T-helper 1 cell treated with Interleukin-12 subunit alpha and Interleukin-12 subunit beta and Interleukin-4 antibody, amounts not matched to agents 30 ng/mL and 1 ng/mL, for 36 hours (primary cell): ENCODE measurements around the gene LUC7L2. TPM values are rescaled to one million over a fixed set of nuclear protein-coding genes. Genes with fewer than 3 reads are reported as not detected.
"Not testable (repeated sequence)": the region's sequence is repeated elsewhere in the genome, so short reads cannot be mapped to it uniquely, and the experiment has no call there.

Source experiments
- intact Hi-C: fragments of 100-400 bp; cut with micrococcal nuclease; formaldehyde crosslinking; loops from one replicate; pipeline ENCODE4 v1.15.1; 2024
- total RNA-seq: library from RNA; stranded (reverse); gene quantifications from 2 replicates; pipeline ENCODE4 v1.2.3, GENCODE V29; 2022

The LUC7L2 gene
- total RNA-seq, 1 donor from 2014 or later, result 130 TPM

DNA sequence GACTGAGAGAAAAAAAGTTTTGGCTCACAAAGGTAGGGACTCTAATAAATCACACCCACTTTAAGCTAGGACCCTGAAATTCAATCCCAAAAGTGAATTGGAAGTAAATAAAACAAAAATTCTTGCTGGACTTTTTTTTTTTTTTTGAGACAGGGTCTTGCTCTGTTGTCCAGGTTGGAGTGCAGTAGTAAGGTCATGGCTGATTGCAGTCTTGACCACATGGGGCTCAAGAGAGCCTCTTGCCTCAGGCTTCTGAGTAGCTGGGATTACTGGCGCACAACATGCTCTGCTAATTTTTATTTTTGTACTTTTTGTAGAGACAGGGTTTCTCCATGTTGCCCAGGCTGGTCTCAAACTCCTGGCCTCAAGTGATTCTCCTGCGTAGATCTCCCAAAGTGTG is 5.0 kb upstream of the LUC7L2 start:
- intact Hi-C loops, result no loop called here

DNA sequence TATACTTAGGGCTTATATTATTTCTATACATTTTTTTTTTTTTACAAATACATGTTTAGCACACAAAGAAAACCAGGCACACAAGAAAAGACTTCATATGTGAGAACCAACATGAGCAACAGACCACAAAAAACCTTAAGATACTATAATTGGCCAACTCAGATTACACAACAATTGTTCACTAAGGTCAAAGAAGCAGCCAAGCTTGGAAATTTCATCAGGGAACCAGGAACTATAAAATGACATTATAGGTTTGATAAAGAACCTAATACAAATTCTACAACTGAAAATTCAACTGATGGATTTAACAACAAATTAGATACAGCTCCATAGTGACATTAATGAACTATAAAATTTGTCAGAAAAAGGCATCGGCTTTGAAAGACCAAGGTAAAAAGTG is 4.4 kb upstream of the LUC7L2 start:
- intact Hi-C loops, result no loop called here

DNA sequence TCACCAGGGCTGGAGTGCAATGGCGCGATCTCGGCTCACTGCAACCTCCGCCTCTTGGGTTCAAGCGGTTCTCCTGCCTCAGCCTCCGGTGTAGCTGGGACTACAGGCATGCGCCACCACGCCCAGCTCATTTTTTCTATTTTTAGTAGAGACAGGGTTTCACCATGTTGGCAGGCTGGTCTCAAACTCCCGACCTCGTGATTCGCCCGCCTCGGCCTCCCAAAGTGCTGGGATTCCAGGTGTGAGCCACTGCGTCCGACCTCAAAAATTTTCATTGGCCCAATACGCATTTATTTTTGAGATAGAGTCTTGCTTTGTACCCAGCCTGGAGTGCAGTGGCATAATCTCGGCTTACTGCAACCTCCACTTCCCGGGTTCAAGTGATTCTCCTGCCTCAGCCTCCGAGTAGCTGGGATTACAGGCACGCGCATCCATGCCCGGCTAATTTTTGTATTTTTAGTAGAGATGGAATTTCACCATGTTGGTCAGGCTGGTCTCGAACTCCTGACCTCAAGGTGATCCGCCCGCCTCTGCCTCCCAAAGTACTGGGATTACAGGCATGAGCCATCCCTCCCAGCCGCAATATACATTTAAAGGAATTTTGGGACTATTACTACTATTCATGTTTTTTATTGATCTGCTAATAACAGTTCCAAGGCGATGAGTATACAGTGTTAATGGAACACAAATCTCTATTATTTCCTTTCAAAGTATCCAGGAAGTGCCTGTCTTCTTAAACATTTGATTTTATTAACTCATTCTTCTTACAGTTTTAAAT is 1.8 kb upstream of the LUC7L2 start:
- intact Hi-C loops, result not testable (repeated sequence)

DNA sequence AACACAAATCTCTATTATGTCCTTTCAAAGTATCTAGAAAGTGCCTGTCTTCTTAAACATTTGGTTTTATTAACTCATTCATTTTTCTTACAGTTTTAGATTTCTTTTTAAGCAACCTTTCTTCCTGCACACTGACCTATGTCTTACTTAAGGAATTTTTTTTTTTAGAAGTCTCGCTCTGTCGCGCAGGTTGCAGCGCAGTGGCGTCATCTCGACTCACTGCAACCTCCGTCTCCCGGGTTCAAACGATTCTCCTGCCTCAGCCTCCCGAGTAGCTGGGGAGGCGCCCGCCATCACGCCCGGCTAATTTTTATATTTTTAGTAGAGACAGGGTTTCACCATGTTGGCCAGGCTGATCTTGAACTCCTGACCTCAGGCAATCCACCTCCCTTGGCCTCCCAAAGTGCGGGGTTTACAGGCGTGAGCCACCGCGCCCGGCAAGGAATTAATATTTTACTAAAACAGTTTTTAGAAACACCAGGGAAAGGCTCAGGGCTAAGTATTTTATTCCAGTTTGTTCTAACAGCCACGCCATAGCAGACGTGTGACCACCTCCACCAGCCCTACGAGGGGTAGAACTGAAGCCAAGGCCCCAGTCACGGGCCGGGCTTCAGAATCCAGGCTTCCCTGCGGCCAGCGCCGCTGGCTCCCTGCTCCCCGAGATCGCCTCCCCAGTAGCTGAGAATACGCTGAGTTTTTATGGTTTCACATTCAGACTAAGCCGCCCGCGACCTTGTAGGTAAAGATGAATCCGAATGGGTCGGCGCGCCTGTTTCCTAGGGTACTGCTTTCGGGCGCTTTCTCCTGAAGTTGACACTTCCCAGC is 941 bp upstream of the LUC7L2 start:
- intact Hi-C loops, result no loop called here

DNA sequence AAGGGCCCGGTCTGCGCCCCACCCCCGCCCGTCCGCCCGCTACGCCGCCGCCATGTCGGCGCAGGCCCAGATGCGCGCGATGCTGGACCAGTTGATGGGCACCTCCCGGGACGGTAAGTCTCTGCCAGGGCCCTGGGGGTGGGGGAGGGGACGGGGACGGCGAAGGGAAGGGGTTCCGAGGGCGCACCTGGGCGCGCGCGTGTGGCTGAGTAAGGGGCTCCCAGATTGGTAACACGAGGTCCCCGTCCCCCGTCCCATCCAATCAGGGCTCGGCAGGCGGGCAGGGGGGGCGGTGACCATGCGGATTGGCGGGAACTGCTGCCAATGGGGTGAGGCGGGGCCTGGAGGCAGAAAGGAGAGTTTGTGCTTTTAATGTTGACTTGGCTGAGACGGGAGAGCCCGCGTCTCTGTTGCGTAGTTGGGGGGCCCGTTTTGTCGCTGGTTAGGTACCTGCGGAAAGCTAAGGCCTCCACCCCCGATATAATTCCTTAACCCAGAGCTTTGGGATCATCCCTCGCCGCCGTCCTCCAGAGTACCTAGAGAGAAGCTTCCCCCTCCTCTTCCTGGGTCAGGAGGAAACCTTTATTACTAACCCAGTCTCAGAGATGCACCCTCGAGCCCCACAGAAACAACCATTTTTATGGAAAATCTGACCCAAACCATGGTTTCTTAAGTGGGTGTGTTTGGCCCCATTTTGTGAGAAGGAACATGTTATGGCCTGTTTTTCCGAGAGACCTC is 685 bp downstream of the LUC7L2 start:
- intact Hi-C loops, result loop anchor here (1.0 to 10.0 kb wide), 12 partner anchors 20 to 1654 kb away; partner anchors contain the start of genes ADCK2, CREB3L2, FMC1 and MRPS33

DNA sequence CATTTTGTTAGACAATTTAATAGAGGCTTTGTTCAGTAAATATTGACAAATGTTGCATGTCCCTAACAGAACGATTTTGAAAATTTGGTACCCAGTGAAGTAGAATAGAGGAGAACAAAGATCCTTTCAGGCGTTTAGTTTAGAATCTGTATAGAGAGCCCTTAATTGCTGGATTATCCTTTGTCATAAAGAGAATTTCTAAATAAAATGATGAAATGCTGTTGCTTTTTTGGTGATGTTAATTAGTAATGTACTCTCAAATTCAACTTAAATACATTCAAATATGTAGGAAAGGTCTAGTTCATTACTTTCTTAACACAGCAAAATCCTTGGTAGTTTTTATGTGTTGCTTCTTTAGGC is 1.2 kb downstream of the LUC7L2 start:
- intact Hi-C loops, result loop anchor here (1.0 to 10.0 kb wide), 12 partner anchors 20 to 1654 kb away; partner anchors contain the start of genes ADCK2, CREB3L2, FMC1 and MRPS33

DNA sequence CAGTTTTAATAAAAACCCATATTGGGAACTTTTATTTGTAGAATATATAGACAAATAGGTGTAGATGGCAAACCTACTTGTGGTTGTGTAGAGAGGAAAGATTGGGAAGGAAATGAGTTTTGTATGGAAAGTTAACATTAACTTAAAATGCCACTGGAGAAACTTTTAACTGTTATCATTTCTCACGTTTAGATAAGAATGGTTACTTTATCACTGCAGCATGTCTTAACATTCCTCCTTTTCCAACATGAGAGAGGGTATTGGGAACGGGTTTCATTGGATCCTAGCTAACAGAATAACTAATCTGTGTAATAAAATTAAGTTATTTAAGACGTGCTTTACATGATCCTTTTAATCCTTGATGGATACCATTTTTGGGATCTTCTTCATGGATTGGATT is 1.8 kb downstream of the LUC7L2 start:
- intact Hi-C loops, result loop anchor here (2.0 to 10.0 kb wide), 9 partner anchors 21 to 1653 kb away; partner anchors contain the start of genes ADCK2, CREB3L2, FMC1 and MRPS33

DNA sequence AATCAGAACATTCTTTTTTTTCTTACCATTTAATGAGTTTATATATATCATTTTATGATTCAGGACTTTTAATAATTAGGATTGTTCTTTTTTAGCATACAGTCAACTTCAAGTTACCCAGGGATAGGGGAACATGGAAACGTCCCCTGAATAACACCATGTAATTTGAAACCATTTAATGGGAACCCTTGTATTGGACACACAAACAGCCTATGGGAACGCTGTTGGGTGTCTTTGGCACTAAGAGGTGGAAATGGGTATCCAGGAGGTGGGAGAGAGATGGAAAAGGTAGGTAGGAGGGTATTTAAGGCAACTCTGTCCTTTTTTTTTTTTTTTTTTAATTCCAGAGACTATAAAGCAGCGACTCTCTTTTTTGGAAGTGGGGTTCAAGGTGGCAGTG is 2.6 kb downstream of the LUC7L2 start:
- intact Hi-C loops, result loop anchor here (5.0 to 10.0 kb wide), 6 partner anchors 410 to 1652 kb away; partner anchors contain the start of genes ADCK2, CREB3L2, MRPS33 and PARP12

DNA sequence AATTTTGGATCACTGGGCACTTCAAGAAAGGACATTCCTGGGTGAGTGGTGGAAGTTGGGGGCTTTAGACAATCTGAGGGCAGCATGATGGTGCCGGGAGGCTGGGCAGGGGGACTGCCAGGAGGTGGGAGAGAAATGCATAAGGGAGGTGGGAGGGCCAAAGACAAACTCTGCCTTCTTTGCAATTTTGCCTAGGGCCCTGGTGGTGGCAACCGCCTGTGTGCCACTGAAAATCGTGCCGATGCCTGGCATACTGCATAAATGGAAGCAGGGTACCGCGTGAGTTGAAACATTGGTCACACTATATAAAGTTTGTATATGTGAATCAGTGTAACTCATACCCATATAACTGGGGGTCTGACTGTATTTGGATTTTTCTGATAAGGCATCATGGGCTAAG is 3.3 kb downstream of the LUC7L2 start:
- intact Hi-C loops, result loop anchor here (5.0 to 10.0 kb wide), 6 partner anchors 409 to 1652 kb away; partner anchors contain the start of genes ADCK2, CREB3L2, MRPS33 and PARP12

DNA sequence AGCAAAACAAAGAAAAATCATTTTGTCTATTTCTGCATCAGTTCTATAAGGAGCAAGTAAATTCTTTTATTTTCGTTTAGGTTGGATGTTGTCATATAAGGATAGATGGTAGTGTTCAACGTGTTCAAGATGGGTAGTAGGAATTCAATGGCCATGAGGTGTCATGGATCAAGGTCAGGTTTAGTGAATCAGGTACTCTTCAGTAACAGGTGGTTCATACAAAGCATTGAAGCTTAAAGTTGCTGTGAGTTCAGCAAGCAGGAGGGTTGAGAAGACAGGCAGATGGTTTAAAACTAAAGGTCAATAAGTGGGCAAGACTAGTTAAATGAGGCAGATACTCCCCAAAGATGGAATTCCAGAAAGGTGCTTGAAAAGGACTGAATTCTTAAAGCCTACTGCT is 5.6 kb downstream of the LUC7L2 start:
- intact Hi-C loops, result loop anchor here (10.0 kb wide), 1 partner anchor 1649 kb away; the partner anchor contains the start of gene MRPS33

DNA sequence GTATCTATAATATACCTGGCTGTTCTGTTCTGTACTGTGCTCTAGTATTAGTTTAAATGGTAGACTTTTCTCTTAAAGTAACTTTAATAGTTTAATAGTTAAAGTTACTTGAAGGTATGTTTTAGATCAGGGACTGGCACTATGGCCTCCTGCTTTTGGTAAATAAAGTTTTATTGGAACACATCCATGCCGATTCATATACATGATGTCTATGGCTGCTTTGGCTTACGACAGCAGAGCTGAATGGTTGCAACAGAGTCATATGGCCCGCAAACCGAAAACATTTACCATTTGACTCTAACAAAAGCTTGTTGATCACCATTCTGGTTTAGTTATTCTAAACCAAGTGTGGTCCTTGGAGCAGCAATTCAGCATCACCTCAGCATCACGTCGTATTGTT is 6.7 kb downstream of the LUC7L2 start:
- intact Hi-C loops, result loop anchor here (10.0 kb wide), 1 partner anchor 1648 kb away; the partner anchor contains the start of gene MRPS33

DNA sequence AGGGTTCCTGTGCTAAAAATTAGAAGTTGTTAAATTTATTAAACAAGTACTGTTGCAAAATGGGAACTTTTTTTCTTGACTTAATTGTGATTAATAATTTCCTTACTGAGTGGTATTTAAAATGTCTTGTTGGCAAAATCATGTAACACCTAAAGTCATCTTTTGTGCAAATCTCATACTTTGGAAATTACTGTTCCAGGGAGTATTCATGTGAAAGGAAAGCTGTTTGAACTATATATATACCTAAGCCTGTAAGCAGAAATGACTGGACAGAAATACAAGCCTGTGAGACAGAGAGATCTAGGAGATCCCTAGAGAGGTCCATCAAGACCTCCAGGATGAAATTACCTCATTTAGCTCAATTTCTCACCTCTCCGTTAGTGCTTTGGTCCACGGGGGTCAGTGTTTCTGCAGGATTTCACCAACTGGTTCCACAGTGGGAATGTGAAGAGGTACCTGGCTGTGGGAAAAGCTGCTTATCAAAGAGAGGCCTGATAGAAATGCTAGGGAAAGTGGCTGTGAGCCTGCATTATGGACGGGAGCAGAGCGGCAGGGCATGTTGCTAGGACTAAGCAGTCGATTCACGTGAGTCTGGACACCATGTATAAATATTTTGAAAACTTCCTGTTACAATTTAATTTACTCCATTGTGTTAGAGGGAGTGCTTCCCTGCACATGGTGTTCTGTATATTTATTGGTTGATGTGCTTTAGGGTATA is 7.9 kb downstream of the LUC7L2 start:
- intact Hi-C loops, result loop anchor here (10.0 kb wide), 1 partner anchor 1647 kb away; the partner anchor contains the start of gene MRPS33

DNA sequence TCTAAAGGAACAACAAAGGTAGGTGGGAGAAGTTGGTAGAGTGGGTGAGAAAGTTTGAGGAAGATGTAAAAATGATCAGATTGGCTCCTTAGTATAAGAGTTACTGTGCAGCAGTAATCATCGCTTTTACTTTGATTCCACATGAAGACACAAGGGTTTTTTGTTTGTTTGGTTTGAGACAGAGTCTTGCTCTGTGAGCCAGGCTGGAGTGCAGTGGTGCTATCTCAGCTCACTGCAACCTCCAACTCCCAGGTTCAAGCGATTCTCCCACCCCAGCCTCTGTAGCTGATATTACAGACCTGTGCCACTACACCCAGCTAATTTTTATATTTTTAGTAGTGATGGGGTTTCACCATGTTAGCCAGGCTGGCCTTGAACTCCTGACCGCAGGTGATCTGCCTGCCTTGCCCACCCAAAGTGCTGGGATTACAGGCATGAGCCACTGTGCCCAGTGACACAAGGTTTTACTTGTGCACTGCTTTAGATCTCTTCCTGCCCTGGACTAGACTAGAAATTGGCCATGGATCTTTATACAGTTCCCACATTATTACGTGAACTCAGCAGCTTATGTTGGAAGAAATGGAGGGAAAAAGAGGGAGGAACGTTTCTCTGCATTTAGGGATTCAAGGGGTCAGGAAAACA is 10.7 kb downstream of the LUC7L2 start:
- intact Hi-C loops, result loop anchor here (5.0 kb wide), 1 partner anchor 37 kb away; no protein-coding TSS in a partner anchor

DNA sequence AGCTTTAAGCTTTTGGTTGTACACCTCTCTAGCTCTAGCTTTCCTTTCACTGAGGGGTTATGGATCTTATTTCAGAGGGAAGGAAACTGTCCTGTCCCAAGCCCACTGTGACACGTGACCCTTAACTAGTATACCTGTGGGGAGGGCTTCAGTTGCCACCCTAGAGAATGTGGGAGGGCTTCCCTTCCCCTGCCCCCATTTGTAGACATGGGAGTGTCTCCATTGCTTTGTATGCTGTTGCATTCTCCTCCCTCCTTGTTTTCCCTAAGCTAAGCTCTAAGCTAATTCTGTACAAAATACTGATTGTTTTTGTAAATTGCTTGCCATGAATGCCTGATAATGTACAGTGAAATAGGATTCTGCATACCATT is 11.2 kb downstream of the LUC7L2 start:
- intact Hi-C loops, result loop anchor here (5.0 kb wide), 1 partner anchor 36 kb away; no protein-coding TSS in a partner anchor

DNA sequence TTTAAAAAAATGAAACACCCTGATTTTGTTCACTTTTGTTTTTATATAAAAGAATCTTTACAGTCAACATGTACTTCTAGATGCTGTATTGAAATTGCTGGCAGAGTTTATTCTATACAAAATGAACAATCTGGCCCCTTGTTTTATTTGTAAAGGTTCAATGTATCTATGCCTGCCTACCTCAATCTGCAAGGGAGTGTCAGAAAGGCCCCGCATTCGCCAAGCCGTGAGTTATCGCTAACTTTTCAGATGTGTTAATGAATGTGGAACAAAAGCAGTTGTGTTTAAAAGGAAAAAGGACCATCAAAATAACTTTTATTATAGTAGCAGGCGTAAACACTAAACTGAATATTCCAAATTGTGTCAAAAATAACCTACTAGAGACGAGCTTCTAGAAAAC is 14.6 kb downstream of the LUC7L2 start:
- intact Hi-C loops, result loop anchor here (5.0 kb wide), 1 partner anchor 33 kb away; no protein-coding TSS in a partner anchor

DNA sequence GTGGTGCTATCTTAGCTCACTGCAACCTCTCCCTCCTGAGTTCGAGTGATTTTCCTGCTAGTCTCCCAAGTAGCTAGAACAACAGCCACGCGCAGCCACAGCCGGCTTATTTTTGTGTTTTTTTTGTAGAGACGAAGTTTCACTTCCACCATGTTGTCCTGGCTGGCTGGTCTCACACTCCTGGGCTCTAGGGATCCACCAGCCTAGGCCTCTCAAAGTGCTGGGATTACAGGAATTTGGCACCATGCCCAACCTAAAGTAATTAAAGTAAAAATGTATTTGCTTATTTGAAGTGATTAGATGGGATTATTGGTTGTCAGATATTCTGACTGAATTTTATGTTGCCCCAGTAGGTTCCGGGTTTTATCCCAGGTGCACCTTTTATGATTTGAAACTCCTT is 22.7 kb downstream of the LUC7L2 start:
- intact Hi-C loops, result no loop called here

DNA sequence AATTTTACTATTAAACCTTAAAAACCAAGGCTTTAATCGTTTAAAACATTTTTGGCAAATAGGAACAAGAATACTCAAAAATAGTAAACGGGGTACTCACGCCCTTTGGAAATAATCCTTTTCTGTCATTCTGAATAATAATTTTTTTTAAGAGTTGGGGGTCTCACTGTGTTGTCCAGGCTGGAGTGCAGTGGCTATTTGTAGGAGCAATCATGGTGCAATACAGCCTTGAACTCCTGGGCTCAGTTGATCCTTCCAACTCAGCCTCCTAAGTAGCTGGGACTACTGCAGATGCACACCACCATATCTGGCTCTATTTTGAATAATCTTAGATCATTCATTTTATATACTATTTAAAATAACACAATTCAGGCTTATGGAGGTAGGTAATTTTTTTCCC is 24.9 kb downstream of the LUC7L2 start:
- intact Hi-C loops, result no loop called here

DNA sequence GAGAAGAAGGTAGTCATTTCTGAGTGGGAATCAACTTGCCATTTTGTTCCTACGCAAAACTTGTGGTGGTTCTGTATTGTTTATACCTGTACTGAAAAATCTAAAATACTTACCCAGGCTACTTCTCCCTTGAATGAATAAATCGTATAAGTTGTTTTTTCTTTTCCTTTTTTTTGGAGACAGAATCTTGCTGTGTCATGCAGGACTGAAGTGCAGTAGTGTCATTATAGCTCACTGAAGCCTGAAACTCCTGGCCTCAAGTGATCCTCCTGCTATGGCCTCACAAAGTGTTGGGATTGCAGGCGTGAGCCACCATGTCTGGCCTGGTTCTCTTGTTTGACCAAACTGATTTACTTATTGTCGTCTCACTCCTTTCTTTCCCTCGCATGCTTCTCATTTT is 27.9 kb downstream of the LUC7L2 start:
- intact Hi-C loops, result no loop called here

DNA sequence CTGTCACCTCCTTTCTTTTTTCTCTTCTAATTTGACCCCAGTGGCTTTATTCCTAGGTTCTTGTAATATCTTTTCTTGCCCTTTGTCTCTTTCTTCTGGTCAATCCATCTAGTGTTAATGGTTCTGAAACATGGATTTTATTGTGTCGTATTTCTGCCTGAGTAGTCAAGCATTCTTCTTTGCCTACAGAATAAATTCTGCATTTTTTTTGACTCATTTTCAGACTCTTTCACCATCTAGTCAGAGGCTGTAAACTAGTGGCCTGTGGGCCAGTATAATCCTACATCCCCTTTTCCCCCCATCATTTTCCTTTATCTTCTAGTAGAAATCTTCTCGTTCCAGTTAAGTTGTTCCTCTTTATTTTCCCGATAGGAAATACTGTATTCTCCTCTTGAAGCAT is 29.4 kb downstream of the LUC7L2 start:
- intact Hi-C loops, result no loop called here

DNA sequence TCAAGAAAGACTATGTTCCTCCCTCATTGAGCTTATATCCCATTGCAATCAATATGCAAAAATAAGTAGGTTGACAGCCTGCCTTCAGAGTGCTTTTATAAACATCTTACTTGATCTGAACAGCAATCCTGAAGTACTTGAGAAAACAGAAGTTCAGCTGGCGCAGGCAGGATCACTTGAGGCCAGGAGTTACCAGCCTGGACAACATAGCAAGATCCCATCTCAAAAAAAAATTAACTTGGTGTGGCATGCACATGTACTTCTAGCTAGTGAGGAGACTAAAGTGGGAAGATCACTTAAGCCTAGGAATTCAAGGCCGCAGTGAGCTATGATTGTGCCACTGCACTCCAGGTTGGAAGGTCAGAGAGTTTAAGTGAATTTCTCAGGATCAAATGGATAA is 30.1 kb downstream of the LUC7L2 start:
- intact Hi-C loops, result no loop called here
